HepG2 (cell line): ENCODE data around the gene TPD52L2. TPM values are rescaled to one million over a fixed set of nuclear protein-coding genes. Genes with fewer than 3 reads are reported as not detected.
A peak's percentile ranks its signal among the peaks of the same experiment; 100 is the strongest.

Experiments used
- ARID5B ChIP-seq: IDR thresholded peaks from 2 replicates; pipeline ENCODE4 v1.4.0; 2020; ENCODE audit warnings: mild to moderate bottlenecking, missing genetic modification reagents
- CCDC6 ChIP-seq: sonication (generic); formaldehyde crosslinking; IDR thresholded peaks from 2 replicates; pipeline ENCODE4 v1.8.1; 2022; ENCODE audit warnings: mild to moderate bottlenecking, missing genetic modification reagents, moderate library complexity
- FOXO4 ChIP-seq: sonication (generic); formaldehyde crosslinking; conservative IDR thresholded peaks from 2 replicates; pipeline ENCODE4 v1.8.1; 2023; ENCODE audit warnings: missing genetic modification reagents
- GLI4 ChIP-seq: sonication (generic); formaldehyde crosslinking; IDR thresholded peaks from 2 replicates; pipeline ENCODE4 v1.5.1; 2020; ENCODE audit warnings: missing genetic modification reagents, mild to moderate bottlenecking, moderate library complexity, borderline replicate concordance
- IKZF4 ChIP-seq: sonication (generic); formaldehyde crosslinking; IDR thresholded peaks from 2 replicates; pipeline ENCODE4 v1.5.1; 2020; ENCODE audit warnings: borderline replicate concordance, mild to moderate bottlenecking, low read depth, missing genetic modification reagents; ENCODE audit errors: not compliant biosample characterization
- KAT7 ChIP-seq: IDR thresholded peaks from 2 replicates; pipeline ENCODE4 v1.6.1; 2018; ENCODE audit warnings: borderline replicate concordance, missing compliant biosample characterization
- KMT2A ChIP-seq: sonication (generic); formaldehyde crosslinking; IDR thresholded peaks from 2 replicates; pipeline ENCODE4 v1.4.0; 2020; ENCODE audit warnings: missing genetic modification reagents
- NCOA5 ChIP-seq: sonication (generic); formaldehyde crosslinking; IDR thresholded peaks from 2 replicates; pipeline ENCODE4 v1.4.0; 2020; ENCODE audit warnings: missing genetic modification reagents
- SRSF9 ChIP-seq: fragments of 200-400 bp; formaldehyde crosslinking; IDR thresholded peaks from 2 replicates; pipeline ENCODE4 v1.6.1; 2018; ENCODE audit warnings: borderline replicate concordance, mild to moderate bottlenecking, low read depth, low read length; ENCODE audit not compliant: insufficient read depth, poor library complexity, severe bottlenecking
- WIZ ChIP-seq: sonication (generic); formaldehyde crosslinking; IDR thresholded peaks from 2 replicates; pipeline ENCODE4 v1.5.1; 2020; ENCODE audit warnings: mild to moderate bottlenecking, missing genetic modification reagents
- ZBTB25 ChIP-seq: IDR thresholded peaks from 2 replicates; pipeline ENCODE4 v1.6.1; 2018; ENCODE audit warnings: missing genetic modification reagents
- ZNF276 ChIP-seq: sonication (generic); formaldehyde crosslinking; IDR thresholded peaks from 2 replicates; pipeline ENCODE4 v1.4.0; 2020; ENCODE audit warnings: mild to moderate bottlenecking, low read depth, missing genetic modification reagents
- ZNF326 ChIP-seq: sonication (generic); formaldehyde crosslinking; IDR thresholded peaks from 2 replicates; pipeline ENCODE4 v1.4.0; 2020; ENCODE audit warnings: missing genetic modification reagents, borderline replicate concordance
- ZNF598 ChIP-seq: sonication (generic); formaldehyde crosslinking; IDR thresholded peaks from 2 replicates; pipeline ENCODE4 v1.5.1; 2020; ENCODE audit warnings: mild to moderate bottlenecking, missing genetic modification reagents, borderline replicate concordance
- polyA plus RNA-seq, 8 experiments: library from polyadenylated mRNA; depleted of rRNA in 3 of 8; stranded (reverse) in 7 of 8; unstranded in 1 of 8; fragments of >200 nt; fragmentation: Illumina TruSeq in 4 of 8; extraction: Trizol in 4 of 8; gene quantifications; 2 replicates each; pipeline versions ENCODE4 v1.2.1 to v1.2.3, GENCODE V29; 2011 to 2016; ENCODE audit warnings: low read depth in 4 of 8, missing spikeins in 1 of 8, mixed read lengths in 1 of 8; ENCODE audit not compliant: insufficient read depth in 1 of 8
- total RNA-seq, 5 experiments: library from RNA; depleted of rRNA; stranded (reverse); fragments of >200 nt; fragmentation: Illumina TruSeq; extraction: Trizol; gene quantifications; 2 replicates each; pipeline ENCODE4 v1.2.3, GENCODE V29; 2016; ENCODE audit warnings: low read depth in 1 of 5
- TF ChIP-seq, protein P1 (sequence below): sonication (generic); formaldehyde crosslinking; IDR thresholded peaks from 2 replicates; pipeline ENCODE4 v1.4.0; 2020; ENCODE audit warnings: low read depth, missing genetic modification reagents

TPD52L2 gene
- total and polyA plus RNA-seq, 2 of the 13 experiments (the other 11 are each of a cell fraction or from before 2014, with no cell fraction given), result 156 to 184 TPM

DNA sequence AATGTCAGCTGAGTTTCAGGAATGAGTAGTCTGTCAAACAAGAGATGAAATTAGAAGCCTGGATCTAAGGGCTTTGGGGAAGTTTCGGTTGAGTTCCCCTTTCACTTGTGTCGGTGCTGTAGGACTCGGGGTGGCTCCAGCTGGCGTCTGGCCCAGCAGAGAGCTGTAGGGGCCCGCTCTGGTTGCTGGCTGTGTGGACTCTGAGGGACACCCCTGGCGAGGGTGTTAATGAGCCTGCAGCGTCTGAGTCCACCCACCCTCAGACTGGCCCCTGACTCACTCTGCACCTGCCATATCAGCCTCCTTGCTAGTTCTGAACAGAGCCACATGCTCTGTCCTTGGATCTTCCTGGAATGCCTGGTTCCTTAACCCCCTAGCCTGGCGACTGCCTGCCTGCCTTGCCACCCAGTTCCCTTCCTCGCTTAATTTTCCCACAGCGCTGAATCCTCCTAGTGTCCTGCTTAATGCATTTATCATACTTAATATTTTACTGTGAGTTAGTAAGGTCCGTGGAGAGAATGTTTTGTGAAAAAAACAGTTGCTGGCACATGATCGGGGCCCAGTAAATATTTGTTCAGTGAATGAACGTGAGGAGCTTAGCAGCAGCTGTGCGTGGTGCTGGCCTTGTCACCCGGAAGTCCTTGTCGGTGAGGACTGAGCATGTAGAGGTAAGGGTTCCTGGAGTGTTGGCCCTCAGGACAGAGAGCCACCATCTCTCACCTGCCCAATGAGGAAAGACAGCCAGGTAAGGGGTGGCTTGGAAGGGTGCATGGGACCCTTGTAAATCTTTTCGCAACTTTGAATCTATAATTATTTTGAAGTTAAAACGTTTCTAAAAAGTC lies 31.4 kb downstream of the TPD52L2 start (continued):
- TF ChIP-seq WIZ (CRISPR knock-in tag), result no peak
- peak; percentile 84; the same call in 1 of the 2 replicates for TF ChIP-seq KAT7 (CRISPR knock-in tag)
- no peak for TF ChIP-seq NCOA5
- TF ChIP-seq GLI4 (CRISPR knock-in tag), result peak; percentile 95; the same call in 1 of the 2 replicates
- TF ChIP-seq SRSF9, result no peak
- peak; percentile 82 for TF ChIP-seq ZBTB25
- TF ChIP-seq IKZF4 (CRISPR knock-in tag), result peak; percentile 84
- TF ChIP-seq KMT2A (CRISPR knock-in tag), result peak; percentile 85
- TF ChIP-seq CCDC6 (CRISPR knock-in tag), result peak; percentile 88; the same call in 1 of the 2 replicates
- TF ChIP-seq ZNF326, result no peak
- TF ChIP-seq, protein P1, sequence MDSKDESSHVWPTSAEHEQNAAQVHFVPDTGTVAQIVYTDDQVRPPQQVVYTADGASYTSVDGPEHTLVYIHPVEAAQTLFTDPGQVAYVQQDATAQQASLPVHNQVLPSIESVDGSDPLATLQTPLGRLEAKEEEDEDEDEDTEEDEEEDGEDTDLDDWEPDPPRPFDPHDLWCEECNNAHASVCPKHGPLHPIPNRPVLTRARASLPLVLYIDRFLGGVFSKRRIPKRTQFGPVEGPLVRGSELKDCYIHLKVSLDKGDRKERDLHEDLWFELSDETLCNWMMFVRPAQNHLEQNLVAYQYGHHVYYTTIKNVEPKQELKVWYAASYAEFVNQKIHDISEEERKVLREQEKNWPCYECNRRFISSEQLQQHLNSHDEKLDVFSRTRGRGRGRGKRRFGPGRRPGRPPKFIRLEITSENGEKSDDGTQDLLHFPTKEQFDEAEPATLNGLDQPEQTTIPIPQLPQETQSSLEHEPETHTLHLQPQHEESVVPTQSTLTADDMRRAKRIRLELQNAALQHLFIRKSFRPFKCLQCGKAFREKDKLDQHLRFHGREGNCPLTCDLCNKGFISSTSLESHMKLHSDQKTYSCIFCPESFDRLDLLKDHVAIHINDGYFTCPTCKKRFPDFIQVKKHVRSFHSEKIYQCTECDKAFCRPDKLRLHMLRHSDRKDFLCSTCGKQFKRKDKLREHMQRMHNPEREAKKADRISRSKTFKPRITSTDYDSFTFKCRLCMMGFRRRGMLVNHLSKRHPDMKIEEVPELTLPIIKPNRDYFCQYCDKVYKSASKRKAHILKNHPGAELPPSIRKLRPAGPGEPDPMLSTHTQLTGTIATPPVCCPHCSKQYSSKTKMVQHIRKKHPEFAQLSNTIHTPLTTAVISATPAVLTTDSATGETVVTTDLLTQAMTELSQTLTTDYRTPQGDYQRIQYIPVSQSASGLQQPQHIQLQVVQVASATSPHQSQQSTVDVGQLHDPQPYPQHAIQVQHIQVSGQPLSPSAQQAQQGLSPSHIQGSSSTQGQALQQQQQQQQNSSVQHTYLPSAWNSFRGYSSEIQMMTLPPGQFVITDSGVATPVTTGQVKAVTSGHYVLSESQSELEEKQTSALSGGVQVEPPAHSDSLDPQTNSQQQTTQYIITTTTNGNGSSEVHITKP, result 0 out of 2 replicates have a peak, but pooled peaks have one; percentile 35
- TF ChIP-seq ZNF276 (CRISPR knock-in tag), result peak; percentile 59; the same call in 1 of the 2 replicates
- TF ChIP-seq ZNF598 (CRISPR knock-in tag), result peak; percentile 98; the same call in 1 of the 2 replicates
- TF ChIP-seq FOXO4 (CRISPR knock-in tag), result no peak
- peak; percentile 70; the same call in 1 of the 2 replicates for TF ChIP-seq ARID5B (CRISPR knock-in tag)
